GM19099 (cell line): ENCODE data around the gene MCOLN3.

Source experiments
- POLR2A ChIP-seq: IDR thresholded peaks from 3 replicates; pipeline ENCODE4 v1.6.1; 2011; ENCODE audit warnings: low read depth; ENCODE audit not compliant: insufficient read length; ENCODE audit errors: extremely low read depth

Gene MCOLN3

DNA sequence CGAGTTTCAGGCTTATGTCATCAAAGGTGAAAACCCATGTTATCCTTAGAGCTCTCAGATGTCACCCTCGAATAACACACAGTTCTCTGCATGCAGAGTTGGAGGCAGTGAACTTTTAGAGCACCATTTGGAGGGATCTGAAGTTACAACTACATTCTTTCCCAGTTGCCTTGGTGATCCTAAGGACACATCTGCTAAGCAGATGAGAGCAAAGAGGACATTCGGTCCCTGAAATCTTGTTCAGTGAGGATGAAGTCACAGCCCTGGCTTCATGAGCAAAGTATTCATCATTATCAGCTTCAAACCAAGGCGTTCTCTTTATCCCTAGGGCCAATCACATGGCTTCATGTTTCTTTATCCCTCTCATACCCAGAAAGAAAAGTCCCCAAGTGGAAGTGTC, 28.3 kb downstream of the MCOLN3 start:
- TF ChIP-seq POLR2A: no peak

DNA sequence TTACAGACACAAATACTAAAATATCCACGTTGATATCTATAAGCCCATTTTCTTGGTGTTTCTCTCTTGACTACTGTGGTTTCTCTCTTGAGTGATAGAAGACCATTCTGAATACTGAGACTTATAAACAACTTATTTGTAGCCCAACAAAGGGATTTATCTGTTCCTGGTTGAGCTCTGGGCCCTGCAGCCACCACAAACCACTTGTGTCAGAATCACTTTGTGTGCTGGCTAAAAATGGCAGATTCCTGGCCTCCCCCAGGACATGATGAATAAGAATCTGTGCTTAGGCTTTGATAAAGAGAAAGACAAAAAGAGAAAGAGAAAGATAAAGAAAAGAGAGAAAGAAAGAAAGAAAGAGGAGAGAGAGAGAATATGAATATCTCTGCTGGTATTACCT, 32.5 kb downstream of the MCOLN3 start:
- TF ChIP-seq POLR2A: no peak

DNA sequence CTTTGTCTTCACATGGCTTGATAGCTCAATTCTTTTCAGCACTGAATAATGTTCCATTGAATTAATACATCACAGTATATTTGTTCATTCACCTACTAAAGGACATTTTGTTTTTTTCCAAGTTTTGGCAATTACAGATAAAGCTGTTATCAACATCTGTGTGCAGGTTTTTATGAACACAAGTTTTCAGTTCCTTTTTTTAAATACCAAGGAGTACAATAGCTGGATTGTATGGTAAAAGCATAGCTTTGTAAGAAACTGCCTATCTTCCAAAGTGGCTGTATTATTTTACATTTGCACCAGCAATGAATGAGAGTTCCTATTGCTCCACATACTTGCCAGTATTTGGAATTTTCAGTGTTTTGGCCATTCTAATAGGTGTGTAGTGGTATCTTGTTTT, 46.6 kb downstream of the MCOLN3 start:
- no peak for TF ChIP-seq POLR2A

- no peak for TF ChIP-seq POLR2A
Measured at GRCh38 chr1:84998642-84999280, 49.5 kb downstream of the MCOLN3 start.

DNA sequence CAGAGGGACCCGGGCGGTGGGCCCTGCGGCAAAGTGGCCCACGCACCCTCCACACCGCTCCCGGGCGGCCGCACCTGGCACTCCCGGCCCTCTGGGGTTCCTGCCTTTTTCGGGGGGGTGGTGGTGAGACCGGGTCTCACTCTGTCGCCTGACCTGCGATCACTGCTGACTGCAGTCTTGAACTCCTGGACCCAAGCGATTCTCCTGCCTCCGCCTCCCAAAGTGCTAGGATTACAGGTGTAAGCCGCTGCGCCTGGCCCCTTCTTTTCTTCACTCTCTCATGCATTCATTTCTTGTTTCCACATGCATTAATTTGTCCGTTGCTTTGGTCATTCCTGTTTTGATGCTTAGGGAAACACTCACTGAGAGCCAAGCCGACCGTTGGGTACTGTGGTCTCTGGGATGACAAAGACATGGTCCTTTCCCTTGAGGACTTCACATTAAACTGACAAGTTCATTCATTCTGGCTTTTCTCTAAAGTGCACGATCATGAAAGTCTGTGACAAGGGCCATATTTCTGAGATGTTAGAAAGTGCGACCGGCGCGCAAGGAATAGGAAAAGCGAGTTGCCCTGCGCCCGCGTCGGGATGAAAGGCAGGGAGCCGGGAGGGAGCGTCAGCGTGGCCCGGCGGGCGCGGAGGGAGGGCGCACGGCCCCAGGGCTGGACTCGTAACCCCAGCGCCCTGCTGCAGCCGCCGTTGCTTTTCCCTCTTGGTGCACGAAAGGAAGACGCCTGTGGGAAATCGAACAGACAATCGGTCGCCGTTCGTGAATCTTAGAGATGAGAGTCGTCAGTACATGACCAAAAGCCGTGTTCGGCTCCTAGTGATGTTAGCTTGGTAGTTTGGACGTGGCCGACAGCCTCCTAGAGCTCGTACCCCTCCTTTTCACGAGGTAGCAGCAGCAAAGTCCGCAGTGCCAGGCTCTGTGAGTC, 50.4 kb downstream of the MCOLN3 start:
- no peak for TF ChIP-seq POLR2A

GRCh38 chr1:84996846-84997666, 51.2 kb downstream of the MCOLN3 start, which contains the start of gene MCOLN2:
Gene MCOLN2 (minus strand): TSS chr1:84997113. CDS start chr1:84996872, 241 bp downstream.
- TF ChIP-seq POLR2A: peak; percentile 80

DNA sequence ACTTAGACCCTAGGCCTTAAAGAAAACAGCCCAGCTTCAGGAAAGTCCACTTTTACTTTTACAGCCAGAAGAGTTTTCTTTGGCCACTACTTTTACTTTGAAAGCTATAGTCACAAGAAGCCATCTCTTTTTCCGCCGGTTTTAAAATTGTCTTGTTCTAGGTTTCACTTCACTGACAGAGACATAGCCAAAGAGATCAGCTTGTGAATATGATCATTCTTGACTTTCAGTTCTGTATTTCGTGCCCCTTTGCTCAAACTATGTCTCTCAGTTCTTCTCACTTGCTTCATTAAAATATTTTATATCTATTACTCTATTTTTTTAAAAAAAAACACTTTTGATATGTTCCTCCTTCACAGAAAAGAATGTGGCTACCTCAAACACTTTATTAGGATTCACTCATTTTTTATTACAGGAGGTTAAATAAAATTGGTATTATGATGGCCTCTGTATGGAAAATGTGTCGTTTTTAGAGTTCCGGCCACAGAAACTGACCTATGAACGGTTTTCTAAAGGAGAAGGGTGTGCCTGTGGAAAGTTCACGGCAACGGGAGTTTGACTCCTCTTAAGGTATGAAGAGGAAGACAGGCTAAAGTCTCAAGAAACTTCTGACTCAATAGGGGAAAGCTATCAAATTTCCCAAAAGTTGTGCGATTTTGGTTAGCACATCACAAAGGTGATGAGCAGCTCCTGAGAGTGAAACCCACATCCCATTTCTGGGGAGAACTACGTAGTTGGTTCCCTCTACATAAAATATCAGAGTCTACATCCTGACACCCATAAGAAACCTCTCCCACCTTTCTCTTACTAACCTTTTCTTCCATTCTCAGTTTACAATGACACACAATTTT, 52.6 kb downstream of the MCOLN3 start:
- TF ChIP-seq POLR2A: peak; percentile 35

- TF ChIP-seq POLR2A: no peak
Measured at GRCh38 chr1:84991097-84991920, 57.0 kb downstream of the MCOLN3 start.

GRCh38 chr1:84988588-84988987, 59.7 kb downstream of the MCOLN3 start:
- TF ChIP-seq POLR2A: peak; percentile 37

DNA sequence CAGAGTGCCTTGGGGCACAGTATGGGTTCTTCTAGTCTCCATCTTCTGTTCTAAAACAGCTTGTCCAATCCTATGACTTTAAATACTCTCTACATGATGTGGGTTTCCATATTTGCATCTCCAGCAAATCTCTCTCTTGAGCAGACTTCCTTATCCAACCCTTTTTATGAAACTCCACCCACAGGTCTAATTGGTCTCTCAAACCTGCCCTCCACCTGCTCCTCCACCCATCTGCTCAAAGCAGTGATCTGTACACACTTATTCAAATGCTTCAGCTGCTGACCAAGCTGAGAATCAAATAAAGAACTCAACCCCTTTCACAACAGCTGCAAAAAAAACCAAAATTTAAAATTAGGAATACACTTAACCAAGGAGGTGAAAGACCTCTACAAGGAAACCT, 62.9 kb downstream of the MCOLN3 start:
- TF ChIP-seq POLR2A: no peak

GRCh38 chr1:84982395-84982794, 65.9 kb downstream of the MCOLN3 start:
- no peak for TF ChIP-seq POLR2A

DNA sequence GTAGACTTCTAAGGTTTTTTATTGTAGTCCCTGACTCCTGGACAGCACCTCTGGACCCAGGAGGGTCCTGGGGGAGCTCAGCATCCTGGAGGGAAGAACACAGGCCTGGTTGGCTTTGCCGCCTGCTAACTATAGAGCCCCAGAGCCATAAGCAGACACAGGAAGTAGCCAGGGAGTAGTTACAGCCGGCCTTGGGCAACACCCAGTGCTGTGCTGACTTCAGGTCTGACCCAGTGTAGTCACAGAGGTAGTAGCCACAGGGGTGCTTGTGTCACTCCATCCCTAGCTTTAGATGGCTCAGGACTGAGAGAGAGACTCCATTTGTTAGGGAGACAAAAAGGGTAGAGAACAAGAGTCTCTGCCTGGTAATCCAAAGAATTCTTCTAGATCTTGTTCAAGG, 73.3 kb downstream of the MCOLN3 start:
- TF ChIP-seq POLR2A: no peak

- no peak for TF ChIP-seq POLR2A
Measured at GRCh38 chr1:84973498-84974334, 74.6 kb downstream of the MCOLN3 start.
